ENCODE results near the gene CTIF. TPM values are rescaled to one million over a fixed set of nuclear protein-coding genes. Genes with fewer than 3 reads are reported as not detected.
"Not testable (repeated sequence)": the region's sequence is repeated elsewhere in the genome, so short reads cannot be mapped to it uniquely, and the experiment has no call there.

Gene CTIF
- 4.7 and 5.0 TPM in 2 replicates for total RNA-seq (2014; rRNA removed; shearing (Covaris generic))

DNA sequence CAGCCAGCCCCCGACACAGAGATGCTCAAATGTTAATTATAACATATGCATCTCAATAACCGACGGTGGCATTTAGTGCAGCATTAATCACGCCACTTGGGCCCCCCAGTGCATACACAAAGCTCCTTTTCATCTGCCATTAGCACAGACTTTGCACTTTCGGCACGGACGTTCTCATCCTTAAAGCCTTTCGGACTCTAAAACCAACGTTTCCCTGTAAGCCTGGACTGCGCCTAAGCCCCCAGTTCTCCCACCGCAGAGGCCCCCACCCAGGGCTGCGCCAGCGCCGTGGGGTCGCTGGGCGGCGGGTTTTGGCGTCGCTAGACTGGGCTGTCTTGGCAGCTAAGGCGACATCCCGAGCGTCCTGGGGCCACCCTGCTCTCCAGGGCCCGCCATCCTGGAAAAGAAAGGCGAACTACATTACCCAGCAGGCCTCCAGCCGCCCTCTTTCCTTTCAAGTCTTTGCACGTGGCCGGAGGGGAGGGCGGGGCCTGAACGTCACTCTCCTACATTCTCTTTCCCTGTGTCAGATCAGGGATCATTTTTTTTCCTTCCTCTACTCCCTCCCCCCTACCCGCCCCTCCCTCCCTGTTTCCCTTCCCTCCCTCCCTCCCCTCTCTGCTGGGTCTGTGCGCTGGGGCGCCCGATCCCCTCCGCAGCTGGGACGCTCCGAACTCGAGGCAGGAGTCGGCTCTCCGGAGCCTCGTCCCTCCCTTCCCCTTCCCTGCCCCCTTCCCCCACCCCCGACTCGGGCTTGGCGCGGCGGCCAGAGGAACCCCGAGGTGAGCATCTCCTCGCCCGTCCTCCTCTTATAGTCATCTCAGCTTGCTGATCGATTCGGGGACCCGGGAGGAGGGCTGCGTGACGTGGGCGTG lies at the start of gene CTIF:
Gene CTIF, plus strand, starts transcription at position 501 of the 875 bp plus-strand sequence. CDS start 80,535 bp downstream, outside the sequence.
- peak; percentile 97 for DNase-seq (ENCODE audit: low spot score)

DNA sequence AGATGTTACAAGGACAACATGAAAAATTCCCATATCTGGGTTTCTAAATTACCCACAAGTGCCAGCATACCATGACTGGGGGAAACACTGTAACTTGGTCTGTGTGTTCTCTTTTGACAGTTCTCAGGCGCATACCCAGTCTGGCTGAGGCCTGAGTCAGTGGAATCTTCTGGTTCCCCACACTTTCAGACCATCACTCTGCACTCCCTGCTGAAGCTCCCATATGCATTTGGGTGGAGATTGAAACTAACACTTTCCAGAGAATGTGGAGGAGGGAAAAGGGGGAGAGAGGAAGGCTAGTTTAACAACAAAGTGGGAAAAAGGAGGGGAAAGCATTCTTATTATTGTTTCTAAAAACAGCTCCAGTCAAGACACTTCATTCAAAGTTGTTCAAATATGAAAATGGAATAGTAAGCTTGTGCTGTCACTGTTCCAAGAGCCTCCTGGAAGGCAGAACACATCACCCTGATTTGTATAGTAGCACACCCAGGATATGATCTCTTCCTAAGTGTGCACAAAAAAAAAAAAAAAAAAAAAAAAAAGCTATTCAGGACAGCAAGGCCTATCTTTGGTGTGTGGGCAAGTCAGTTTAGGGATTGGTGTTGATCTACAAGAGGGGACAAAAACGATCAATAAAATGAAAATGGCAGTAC lies 48.1 kb upstream of the CTIF start:
- no peak for DNase-seq (ENCODE audit: low spot score)

DNA sequence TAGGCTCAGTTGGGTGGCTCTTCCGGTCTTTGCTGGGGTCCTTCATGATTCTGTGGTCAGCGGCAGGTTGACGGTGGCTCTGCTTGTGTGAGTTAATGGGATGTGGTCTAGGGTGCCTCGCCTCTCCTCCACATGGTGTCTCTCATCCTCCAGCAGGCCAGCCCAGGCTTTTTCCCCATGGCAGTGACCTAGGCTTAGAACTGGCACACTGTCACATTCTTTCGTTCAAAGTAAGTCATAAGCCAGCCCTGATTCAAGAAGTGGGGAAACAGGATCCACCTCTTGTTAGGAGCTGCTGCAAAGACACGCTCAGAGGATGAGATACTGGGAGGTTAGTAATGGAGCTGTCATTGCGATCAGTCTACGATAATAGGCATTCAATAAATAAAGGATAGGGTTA lies 46.0 kb upstream of the CTIF start:
- no peak for DNase-seq (ENCODE audit: low spot score)

DNA sequence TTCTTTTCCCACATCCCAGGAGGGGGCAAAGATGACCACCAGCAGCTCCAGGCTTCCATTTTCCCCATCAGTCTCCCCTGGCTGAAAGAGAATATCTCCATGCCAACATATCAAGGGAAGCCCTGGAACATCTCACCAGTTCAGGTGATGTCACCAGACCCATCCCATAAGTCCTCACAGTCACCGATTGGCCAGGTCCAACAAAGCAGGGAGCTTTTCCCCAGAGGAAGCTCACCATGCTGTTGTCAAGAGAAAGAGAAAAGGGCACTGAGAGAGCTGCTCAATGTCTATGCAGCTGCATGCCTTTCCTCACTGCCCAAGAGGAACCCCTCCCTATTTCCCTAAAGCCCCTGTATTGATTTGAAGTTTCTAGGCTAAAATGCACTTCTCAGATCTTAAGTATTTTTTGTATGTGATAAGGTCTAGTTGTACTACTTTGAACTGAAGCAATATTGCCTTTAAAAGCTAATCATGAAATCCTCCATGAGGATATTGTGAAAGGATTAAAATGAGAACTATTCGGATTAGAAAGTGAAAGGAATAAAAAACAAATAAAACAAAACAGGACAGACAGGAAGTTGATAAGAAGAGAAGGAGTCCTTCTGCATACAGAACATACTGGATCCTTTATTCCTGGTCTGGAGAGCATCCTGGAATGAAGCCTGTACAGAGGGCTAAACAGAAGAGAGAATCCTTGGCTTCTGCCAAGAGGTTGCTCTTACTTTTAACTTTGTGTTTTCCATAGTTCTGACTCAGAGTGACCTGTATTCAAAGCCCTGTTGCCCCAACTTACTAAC lies 45.2 kb upstream of the CTIF start:
- DNase-seq (ENCODE audit: low spot score) = no peak

DNA sequence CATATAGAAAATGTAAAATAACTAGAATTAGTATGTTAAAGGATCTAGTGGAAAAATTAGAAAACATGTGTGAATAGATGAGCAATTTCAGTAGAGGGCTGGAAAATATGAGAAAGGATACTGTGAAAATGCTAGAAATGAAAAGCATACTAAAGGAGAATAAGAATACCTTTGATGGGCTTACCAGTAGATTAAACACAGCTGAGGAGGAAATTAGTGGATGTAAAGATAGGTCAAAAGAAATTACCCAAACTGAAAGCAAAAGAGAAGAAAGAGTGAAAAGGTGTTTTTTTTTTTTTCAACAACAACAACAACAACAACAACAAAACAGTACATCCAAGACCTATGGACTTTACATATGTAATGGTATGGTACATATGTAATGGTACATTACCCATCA lies 41.0 kb upstream of the CTIF start:
- DNase-seq (ENCODE audit: low spot score) = no peak

DNA sequence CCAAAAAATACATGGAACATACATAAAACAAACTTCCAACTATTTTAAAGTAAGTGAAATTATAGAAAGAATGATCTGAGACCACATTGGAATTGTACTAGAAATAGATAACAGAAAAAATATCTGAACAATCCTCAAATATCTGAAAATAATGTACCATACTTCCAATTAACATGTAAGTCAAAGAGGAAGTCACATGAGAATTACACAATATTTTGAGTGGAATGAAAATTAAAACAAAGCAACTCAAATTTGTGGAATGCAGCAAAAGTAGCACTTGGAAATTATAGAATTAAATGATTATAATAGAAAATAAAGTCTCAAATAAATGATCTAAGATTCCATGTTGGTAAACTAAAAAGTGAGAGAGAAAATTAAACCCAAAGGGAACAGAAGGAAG lies 38.3 kb upstream of the CTIF start:
- DNase-seq (ENCODE audit: low spot score) = no peak

DNA sequence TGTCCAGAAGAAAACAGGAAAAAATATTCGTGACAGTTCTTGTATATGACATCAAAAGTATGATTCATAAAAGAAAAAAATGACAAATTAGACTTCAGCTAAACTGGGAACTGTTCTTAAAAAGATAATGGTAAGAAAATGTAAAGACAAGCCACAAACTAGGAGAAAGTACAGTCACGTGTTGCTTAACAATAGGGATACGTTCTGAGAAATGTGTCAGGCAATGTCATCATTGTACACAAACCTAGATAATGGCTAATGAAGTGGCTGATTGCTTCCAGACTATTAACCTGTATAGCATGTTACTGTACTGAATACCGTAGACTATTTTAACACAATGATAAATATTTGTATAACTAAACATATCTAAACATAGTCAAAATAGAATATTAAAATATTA lies 35.9 kb upstream of the CTIF start:
- DNase-seq (ENCODE audit: low spot score) = no peak

DNA sequence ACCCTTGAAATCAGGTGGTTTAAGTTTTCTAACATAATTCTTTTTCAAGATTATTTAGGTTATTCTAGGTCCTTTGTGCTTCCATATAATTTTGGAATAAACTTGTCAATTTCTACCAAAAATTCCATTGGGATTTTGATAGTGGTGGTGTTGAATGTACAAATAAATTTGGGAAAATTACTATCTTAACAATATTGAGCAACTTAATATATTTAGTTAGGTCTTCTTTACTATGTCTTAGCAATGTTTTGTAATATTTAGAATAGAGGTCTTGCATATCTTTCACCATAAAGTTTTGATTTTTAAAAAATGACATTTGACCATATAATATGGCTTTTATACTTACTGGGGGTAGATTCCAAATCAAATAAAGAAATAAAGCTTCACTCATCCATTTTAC lies 34.0 kb upstream of the CTIF start:
- no peak for DNase-seq (ENCODE audit: low spot score)

DNA sequence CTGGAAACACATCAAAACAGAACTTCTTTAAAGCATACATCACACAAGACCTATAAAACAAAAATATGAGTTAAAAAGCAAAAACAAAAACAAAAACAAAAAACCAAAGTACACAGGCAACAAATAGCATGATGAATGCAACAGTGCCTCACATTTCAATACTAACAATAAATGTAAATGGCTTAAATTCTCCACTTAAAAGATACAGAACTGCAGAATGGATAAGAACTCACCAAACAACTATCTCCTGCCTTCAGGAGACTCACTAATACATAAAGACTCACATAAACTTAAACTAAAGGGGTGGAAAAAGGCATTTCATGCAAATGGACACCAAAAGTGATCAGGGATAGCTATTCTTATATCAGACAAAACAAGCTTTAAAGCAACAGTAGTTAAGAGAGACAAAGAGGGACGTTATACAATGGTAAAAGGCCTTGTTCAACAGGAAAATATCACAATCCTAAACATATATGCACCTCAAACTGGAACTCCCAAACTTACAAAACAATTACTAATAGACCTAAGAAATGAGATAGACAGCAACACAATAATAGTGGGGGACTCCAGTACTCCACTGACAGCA lies 31.8 kb upstream of the CTIF start:
- DNase-seq (ENCODE audit: low spot score) = not testable (repeated sequence)

DNA sequence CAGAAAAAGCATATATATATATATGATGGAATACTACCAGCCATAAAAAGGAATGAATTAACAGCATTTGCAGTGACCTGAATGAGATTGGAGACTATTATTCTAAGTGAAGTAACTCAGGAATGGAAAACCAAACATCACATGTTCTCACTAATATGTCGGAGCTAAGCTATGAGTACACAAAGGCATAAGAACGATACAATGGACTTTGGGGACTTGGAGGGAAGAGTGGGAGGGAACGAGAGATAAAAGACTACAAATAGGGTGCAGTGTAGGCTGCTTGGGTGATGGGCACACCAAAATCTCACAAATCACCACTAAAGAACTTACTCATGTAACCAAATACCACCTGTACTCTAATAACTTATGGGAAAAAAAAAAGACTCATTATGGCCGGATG lies 26.3 kb upstream of the CTIF start:
- not testable (repeated sequence) for DNase-seq (ENCODE audit: low spot score)

DNA sequence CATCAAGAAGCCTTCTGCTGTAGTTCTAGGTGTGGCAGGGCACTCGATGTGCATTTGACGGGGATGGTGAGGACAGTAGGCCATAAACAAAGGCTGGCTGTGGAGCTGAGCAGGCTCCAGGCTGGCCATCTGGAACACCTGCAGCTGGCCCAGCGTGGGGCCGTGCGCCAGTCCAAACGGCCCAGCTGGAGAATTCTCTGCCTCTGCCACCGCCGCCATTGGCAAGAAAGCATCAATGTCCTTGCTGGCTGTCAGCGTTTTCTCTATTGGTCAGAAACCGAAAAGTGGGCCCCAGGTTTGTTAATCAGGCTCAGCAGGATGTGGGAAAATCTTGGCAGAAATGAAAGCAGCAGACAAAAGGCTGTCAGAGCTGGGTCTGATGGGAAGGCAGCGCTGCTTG lies 24.0 kb upstream of the CTIF start:
- no peak for DNase-seq (ENCODE audit: low spot score)

DNA sequence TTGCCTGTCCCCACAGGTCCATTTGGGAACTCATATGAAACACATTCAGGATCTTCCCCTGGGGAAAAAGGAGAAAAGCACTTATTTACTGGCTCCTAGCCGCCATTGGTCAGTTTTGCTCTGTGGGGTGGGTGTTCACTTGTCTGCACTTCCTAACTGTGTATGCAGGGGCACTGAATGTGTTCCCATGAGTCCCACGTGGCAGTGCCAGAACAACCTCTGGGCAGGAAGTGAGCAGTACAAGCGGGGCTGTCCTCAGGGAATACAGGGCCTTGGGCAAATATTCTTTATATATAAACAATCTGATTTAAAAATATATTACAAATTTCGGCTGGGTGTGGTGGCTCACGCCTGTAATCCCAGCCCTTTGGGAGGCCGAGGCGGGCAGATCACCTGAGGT lies 21.8 kb upstream of the CTIF start:
- no peak for DNase-seq (ENCODE audit: low spot score)

DNA sequence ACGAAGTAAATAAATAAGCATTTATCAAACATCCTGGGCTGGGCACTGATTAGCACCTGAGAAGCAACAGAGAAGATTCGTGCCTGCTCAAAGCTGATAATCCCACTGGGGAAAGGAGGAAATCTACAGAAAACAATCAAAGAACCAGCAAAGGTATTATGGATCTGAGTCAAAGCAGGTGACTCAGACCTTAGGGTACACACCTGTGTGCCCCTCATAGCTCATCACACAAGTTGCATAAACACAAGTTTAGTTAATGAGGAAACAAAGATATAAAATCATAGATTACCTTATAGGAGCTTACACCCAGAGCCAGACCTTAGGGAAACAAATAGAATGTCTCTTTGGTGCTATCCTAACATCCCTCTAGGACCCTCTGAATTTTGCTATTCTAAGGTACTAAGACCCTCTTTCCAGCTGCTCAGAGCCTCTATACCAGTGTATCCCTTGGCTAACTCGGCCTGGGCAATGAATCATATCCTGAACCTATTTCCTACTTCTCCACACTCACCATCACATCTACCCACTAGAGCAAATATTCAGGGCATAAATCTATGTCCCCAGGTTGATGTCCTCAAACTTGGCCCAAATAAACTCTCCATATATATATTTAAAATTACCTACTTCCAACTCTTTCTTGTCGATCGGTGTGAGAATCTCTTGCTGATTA lies 19.3 kb upstream of the CTIF start:
- no peak for DNase-seq (ENCODE audit: low spot score)

DNA sequence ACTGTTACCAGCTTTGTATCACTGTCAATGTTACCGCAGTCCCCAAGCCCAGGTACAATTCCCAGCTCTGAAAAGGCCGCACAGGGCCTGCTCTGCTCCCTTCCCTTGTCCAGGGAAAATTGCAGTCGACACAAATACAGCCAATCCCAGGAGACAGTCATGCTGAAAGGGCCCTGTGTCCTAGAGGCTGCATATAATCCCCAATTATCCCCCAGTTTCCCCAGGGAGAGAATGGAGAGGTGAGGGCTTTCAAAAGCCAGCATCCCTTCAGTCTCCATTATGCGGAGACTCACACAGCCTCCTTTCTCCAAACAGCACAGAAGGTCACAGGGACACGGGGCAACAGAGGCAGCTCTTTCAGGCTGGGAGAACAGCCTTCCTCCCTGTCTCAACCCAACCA lies 17.1 kb upstream of the CTIF start:
- DNase-seq (ENCODE audit: low spot score) = no peak

DNA sequence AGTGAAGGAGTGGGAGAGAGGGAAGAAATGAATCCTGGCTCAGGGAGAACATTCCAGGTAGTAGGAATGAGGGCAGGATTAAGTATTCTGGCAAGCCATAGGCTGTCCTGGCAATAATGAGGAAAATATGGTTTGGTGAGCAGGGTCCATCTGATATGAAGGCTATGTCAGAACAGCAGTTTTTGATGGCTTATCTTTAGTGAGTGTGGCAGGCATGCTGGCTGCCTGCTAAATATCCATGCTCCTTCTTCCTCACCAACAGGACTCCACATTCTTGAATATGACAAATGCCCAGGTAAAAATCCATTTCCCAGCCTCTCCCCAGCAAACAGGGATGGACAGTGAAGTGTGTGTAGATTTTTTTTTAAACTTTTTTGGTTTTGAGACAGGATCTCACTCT lies 13.2 kb upstream of the CTIF start:
- DNase-seq (ENCODE audit: low spot score) = no peak

DNA sequence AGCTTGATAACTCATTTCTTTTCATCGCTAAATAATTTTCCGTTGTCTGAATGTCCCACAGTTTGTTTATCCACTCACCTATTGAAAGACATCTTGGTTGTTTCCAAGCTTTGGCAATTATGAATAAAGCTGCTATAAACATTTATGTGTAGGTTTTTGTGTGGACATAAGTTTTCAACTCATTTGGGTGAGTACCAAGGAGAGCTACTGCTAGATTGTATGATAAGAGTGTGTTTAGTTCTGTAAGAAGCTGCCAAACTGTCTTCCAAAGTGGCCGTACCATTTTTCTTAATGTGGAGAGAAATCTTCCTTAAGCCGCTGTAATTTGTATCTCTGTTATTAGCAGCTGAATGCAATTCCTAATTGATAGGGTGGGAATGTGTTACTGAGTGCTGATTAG lies 11.4 kb upstream of the CTIF start:
- no peak for DNase-seq (ENCODE audit: low spot score)

DNA sequence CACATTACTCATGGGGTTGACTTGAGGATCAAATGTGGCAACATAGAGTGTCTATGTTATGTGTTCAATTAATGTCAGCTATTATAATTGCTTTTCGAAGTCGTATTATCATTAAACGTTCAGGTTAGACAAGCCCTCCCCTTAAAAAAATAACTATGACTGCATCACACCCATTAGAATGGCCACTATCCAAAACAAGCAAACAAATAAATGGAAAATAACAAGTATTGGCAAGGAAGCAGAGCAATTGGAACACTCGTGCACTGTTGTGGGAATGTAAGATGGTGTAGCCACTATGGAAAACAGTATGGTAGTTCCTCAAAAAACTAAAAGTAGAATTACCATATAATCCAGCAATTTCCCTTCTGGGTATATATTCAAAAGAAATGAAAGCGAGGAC lies 10.0 kb upstream of the CTIF start:
- no peak for DNase-seq (ENCODE audit: low spot score)

DNA sequence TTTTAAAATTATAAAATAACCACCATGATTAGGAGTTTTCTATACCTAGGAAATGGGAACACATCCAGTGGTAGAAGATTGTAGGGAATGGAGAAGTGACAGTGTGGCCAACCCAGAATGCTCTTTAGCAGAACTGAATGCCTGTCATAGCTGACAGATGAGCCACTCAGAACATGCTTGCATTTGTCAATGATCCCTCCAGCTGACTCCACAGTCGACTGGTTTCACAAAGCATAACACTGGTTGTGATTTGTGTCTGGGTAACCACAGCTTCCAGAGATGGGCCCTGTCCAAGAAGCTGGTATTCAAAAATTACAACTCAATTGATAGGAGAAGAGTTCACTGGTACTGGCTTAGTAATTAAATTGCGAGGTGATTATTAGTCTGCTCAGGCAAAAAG lies 9.0 kb upstream of the CTIF start:
- DNase-seq (ENCODE audit: low spot score) = no peak

DNA sequence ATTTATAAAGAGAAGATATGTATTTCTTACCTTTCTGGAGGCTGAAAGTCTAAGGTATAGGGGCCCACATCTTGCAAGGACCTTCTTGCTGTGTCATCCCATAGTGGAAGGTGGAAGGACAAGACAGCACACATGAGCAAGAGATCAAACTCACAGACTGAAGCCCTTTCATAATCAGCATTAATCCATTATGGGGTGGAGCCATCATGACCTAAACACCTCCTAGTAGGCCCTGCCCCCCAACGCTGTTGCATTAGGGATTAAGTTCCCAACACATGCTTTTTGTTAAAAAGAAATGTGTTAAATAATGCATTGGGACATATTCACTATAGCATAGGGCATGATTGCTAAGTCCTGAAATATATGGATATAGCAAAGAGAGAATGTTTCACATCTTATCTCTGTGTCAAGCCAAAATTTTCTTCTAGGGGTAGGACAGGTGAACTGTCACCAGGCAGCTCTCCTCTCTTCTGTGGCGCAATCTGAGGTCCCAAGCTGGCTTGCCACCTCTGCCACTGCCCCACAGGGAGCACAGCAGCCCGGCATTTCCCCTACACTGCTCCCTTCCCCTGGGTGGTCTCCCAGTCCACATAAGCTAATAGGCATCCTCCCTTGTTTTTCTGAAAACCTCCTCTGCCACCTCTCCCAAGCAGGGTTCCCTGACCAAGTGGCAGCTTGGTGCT lies 8.3 kb upstream of the CTIF start:
- DNase-seq (ENCODE audit: low spot score) = no peak

DNA sequence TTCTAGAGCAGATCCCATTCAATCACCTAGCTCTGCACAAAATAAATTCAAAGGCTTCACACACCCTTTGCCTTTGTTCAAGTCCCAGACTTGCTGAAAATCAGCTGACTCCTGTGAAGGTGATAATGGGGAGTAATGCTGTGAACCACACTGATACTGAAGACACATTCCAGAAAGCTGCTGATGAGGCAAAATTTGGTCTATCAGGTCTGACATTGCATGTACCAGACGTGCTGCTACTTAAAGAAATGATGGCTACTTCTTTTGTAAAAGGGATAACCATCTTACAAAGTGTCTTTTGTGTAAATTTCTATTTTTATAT lies 7.8 kb upstream of the CTIF start:
- DNase-seq (ENCODE audit: low spot score) = no peak

DNA sequence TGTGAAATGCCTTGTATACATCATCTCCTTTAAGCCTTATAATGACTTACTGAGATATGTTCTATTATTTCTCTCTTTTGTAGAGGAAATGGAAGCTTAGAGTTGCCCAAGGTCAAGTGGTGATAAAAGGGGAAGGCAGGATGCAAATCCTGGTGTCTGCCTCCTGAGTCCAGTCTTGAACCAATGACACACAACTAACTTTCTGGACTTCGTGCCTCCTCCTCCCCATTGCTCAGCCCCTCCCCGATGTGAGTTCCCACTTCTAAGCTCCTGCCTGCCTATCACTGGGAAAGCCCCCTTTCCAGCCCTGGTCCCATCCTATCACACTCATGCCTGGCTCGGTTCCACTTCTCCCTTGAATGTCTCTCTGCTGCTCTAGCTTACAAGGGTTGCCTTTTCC lies 6.9 kb upstream of the CTIF start:
- DNase-seq (ENCODE audit: low spot score) = no peak

All from H4 (cell line).